NCI-H146 (cell line): ENCODE data around the gene TRIM63.

Experiments used
- DNase-seq: peaks from one replicate; lab custom pipeline; 2025; lab: John Stamatoyannopoulos, UW

TRIM63 gene

GRCh38 chr1:26084844-26085243, 17.4 kb upstream of the TRIM63 start:
- DNase-seq = no peak

- DNase-seq = no peak
These were observed 16.7 kb upstream of the TRIM63 start for GRCh38 chr1:26084091-26084561.

- DNase-seq = no peak
These were observed 15.8 kb upstream of the TRIM63 start for GRCh38 chr1:26083208-26083607.

- no peak for DNase-seq
These were observed 14.6 kb upstream of the TRIM63 start for GRCh38 chr1:26082020-26082350.

DNA sequence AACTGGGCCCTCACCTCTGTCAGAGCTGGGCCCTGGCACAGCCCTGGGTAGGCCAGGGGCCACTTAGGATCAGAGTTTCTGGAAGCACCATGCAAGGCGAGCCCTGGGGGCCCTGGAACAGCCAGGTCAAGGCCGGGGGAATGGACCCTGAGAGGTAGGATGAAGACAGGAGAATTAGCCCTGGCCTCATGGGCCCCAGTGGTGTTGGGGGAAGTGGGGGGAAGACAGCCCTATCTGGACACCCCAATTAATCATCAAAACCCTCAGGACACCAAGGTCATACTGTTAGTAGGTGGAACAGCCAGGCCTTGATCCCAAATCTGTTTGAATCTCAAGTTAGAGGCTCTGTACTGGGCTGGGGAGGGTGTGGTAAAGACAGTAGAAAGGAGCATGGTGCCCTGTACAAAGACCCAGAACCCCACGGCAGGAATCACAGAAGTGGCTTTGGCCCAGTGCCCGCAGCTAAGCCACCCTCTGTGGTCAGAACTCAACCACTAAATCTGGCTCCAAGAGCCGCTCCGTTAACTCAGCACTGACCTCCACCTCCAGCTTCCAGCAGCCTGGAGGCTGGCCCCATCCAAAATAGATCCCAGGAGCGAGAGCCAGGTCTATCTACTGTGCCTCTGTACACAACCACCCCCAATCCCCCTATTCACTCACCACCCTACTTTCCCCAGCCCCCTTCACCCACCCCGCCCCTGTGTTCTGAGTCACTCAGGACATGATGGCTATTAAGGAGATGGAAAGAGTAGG, 14.0 kb upstream of the TRIM63 start:
- no peak for DNase-seq

DNA sequence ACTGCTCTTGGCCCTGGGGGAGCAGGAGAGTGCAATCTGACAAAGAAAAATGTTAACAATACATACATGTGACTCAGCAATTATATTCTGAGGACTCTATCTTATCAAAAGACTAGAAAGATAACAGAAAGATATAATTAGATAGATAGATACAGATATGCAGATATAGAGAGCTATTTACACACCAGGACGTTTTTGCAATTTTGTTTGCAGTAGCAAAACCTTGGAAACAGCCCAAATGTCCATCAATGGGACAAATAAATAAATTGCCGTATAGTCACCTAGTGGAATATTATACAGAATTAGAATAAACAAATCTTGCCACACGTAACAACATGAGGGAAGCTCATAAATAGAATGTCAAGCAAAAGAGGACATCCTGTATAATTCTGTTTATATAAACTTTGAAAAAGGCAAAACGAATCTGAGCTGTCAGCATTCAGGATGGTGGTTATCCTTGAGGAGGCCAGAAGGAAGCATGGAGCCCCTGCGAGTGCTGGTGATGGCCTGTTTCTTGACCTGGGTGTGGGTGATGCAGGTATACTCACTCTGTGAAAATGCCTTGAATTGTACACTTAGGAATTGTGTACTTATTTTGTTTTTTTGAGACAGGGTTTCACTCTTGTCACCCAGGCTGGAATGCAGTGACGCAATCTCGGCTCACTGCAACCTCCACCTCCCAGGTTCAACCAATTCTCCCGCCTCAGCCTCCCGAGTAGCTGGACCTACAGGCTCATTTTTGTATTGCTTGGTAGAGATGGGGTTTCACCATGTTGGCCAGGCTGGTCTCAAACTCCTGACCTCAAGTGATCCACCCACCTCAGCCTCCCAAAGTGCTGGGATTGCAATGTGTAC, 12.8 kb upstream of the TRIM63 start:
- peak; percentile 4 for DNase-seq

DNA sequence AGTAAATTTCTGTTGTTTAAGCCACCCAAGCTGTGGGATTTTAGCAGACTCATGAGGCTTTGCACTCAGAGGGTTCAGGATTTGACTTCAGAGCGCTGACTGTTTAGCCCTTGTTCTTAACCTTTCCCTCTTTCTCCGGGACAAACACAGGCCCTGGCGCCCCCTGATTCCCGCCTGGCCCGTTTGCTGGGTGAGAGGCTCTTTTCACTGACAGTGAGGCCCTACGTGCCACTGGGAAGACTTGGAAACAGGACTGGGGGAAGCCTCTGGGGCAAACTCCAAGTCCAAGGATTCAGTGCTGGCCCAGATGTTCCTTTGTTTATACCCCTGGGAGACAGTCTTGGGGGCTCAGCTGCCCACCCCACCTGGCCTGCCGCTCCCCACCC, 11.7 kb upstream of the TRIM63 start:
- no peak for DNase-seq

GRCh38 chr1:26078286-26079177, 11.1 kb upstream of the TRIM63 start:
- DNase-seq = no peak

- DNase-seq = no peak
These were observed 10.1 kb upstream of the TRIM63 start for GRCh38 chr1:26077524-26077923.

DNA sequence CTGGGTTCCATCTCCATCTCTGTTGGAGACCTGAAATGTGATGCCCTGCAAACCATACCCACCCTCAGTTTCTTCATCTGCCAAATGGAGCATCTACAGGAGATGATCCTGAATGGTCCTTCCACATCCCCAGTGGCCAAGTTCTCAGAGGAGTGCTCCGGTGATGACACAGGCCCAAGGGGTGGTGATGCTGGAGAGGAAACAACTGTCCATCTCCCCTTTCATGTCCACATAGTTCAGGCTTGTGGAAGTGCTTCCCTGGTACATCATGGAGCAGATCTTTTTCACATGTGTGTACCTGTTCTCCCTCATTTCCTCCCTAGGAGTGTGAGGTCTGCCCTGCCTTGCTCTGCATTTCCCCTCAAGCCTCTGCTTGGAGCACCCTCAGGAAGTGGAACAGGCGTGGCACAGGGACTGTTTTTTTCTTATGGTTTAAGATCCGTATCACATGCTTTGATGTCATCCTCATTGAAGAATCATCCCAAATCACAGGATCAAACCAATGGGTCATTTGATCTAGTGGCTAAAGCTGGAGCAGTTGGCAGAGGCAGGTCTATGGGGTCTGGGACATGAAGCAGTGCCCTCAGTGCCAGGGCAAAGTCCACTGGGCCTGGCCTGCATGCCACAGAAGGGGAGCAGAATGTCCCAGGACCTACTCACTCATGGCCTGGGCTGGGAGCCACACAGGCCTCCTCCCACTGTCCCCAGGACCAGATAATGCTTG, 8.2 kb upstream of the TRIM63 start:
- no peak for DNase-seq

DNA sequence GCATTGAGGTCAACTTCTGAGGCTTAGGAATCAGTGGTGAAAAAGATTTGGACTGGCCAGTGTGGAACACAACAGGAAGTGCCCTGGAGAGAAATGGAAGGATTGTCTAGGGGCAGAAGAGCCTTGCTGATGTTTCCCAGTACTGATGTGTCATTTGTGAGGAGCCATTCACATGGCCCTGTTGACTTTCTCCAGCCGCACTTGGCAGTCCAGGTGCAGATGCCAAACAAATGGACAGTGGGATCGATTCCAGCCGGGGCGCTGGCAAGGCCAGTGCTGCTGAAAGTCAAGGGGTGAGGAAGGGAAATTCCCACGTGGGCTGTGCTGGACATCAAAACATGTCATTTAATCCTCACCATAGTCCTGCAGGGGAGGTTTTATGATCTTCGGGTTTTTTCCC, 4.9 kb upstream of the TRIM63 start:
- DNase-seq = peak; percentile 8

DNA sequence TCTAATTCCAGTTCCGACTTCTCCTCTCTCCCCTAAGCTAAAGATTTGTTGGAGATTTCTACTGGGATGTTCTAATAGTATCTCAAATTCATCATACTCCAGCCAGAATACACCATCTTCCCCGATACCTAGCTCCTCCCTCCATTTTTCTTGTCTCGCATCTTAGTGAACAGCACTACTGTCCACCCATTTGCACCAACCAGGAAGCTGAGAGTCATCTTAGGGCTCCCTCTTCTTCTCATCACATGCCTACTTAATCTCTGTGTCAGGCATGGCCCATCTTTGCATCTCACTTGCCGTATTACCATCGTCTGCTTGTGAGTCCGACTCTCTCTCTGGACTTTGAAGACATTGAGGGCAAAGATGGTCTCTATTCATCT, 3.5 kb upstream of the TRIM63 start:
- DNase-seq = no peak

DNA sequence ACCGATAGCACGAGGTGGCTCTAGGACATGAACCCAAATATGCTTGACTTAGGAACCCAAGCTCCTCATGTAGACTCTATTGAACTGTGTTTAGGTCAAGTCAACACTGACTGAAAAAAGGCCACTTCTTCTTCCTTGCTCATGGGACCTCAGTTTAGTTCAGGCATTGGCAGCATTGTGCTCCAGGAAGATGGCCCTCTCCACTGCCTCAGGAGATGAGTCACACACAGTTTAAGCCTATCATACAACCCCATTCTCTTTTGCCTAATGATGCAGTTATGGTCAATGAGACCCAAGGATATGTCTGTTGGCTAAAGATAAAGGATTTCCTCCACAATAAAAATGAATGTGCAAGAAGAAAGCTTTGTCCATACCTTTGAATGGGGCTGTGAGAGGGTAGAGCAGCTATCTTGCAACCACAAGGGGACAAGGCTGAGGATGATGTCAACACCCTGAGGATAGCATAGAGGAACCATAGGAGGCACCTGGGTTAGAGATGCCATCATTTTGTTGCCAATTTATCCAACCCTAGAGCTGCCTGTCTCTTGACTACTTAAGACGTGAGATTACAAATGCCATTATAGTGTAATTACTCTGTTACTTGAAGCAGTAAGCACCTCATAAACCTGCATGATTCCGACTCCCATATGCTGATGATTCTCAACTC, 3.0 kb upstream of the TRIM63 start:
- DNase-seq = no peak

- DNase-seq = no peak
These were observed 2.5 kb upstream of the TRIM63 start for GRCh38 chr1:26069941-26070295.

- no peak for DNase-seq
These were observed 573 bp downstream of the TRIM63 start for GRCh38 chr1:26066857-26067256.

GRCh38 chr1:26066160-26066559, 1.3 kb downstream of the TRIM63 start:
- no peak for DNase-seq

- no peak for DNase-seq
These were observed 2.9 kb downstream of the TRIM63 start for GRCh38 chr1:26064553-26064952.

GRCh38 chr1:26060832-26061574, 6.4 kb downstream of the TRIM63 start:
- no peak for DNase-seq

DNA sequence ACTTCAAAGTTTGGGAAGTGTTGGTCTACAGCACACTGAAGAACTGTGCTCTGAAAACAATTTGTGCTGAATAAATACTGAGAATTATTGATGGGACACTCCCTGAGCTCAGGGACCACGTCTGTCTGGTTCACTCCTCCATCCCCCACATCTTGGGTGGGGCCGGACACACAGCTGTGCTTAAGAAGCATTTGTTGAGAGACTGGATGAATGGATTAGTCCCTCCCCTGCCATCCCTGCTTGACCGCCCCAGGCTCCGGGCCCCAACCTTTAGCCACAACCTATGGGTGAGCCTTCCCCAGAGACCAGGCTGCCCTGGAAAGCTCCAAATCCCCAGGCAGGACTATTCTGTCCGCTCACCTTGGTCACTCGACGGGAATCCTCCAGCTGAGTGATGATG, 7.5 kb downstream of the TRIM63 start:
- DNase-seq = no peak

DNA sequence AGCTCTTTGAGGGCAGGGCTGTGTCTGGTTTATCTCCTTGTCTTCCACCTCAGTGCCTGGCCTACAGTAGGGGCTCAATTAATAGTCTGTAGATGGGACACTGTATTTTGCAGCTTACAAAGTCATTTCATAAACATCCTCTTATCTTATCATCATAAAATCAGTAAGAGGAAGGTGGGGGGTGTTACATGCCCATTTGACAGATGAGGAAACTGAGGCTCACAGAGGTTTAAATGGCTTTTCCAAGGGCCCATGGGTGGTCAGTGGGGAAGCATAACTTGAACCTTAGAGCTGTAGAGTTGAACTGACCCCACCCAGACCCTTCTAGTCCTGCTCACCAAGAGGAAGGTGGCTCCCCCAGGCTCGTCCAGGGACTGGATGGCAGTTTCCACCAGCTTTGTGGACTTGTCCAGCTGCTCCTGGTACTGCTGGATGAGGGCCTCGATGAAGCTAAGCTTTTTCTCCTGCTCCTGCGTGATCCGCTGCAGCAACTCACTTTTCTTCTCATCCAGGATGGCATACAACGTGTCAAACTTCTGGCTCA, 9.3 kb downstream of the TRIM63 start:
- no peak for DNase-seq
